K562 (cell line): Measurements from ENCODE around the gene TMEM167B. TPM values are rescaled to one million over a fixed set of nuclear protein-coding genes. Genes with fewer than 3 reads are reported as not detected.
A peak's percentile ranks its signal among the peaks of the same experiment; 100 is the strongest.

Source experiments
- BCL6 ChIP-seq: fragments of 250-450 bp; sonication (Bioruptor Pico); IDR thresholded peaks from 2 replicates; pipeline ENCODE4 v1.4.0; 2020
- CEBPG ChIP-seq, 3 experiments: fragments of 200-800 bp in 1 of 3; sonication (Bioruptor generic) in 1 of 3; sonication (generic) in 1 of 3; formaldehyde crosslinking in 1 of 3; IDR thresholded peaks in 2 of 3; conservative IDR thresholded peaks in 1 of 3; 2 replicates each; pipeline versions ENCODE4 v1.6.1 to v1.8.0; 2016 to 2022; ENCODE audit warnings: missing compliant biosample characterization in 2 of 3, missing genetic modification characterization in 2 of 3, mild to moderate bottlenecking in 1 of 3, missing genetic modification reagents in 1 of 3
- ESRRB ChIP-seq: fragments of 250-450 bp; sonication (Bioruptor Pico); IDR thresholded peaks from 2 replicates; pipeline ENCODE4 v1.5.0; 2020; ENCODE audit warnings: mild to moderate bottlenecking, moderate library complexity, borderline replicate concordance
- MAFF ChIP-seq: IDR thresholded peaks from 2 replicates; pipeline ENCODE4 v1.6.1; 2012; ENCODE audit warnings: low read length, improper control_type of control experiment
- MAFG ChIP-seq: fragments of 450-650 bp; conservative IDR thresholded peaks from 2 replicates; pipeline ENCODE4 v1.6.1; 2016; ENCODE audit warnings: missing genetic modification characterization, missing compliant biosample characterization
- NFIC ChIP-seq: fragments of 450-650 bp; IDR thresholded peaks from 2 replicates; pipeline ENCODE4 v1.6.1; 2017; ENCODE audit warnings: mild to moderate bottlenecking, inconsistent platforms
- NFXL1 ChIP-seq: fragments of 450-650 bp; formaldehyde crosslinking; IDR thresholded peaks from 2 replicates; pipeline ENCODE4 v1.4.0; 2021; ENCODE audit warnings: mild to moderate bottlenecking
- PRMT5 ChIP-seq: sonication (generic); formaldehyde crosslinking; IDR thresholded peaks from 2 replicates; pipeline ENCODE4 v1.5.0; 2020; ENCODE audit warnings: missing genetic modification reagents
- RBM17 ChIP-seq: fragments of 200-400 bp; formaldehyde crosslinking; IDR thresholded peaks from 2 replicates; pipeline ENCODE4 v1.6.1; 2017; ENCODE audit warnings: low read depth, mild to moderate bottlenecking, low read length, borderline replicate concordance
- RBM34 ChIP-seq: fragments of 200-400 bp; formaldehyde crosslinking; IDR thresholded peaks from 2 replicates; pipeline ENCODE4 v1.6.1; 2018; ENCODE audit warnings: low read length, borderline replicate concordance; ENCODE audit not compliant: insufficient read depth
- TCF7 ChIP-seq: sonication (generic); IDR thresholded peaks from 2 replicates; pipeline ENCODE4 v1.6.1; 2016; ENCODE audit warnings: antibody characterized with exemption, borderline replicate concordance
- ZNF232 ChIP-seq: sonication (generic); formaldehyde crosslinking; IDR thresholded peaks from 2 replicates; pipeline ENCODE4 v1.8.0; 2022; ENCODE audit warnings: mild to moderate bottlenecking, missing genetic modification reagents
- ZNF263 ChIP-seq: sonication (generic); formaldehyde crosslinking; IDR thresholded peaks from 2 replicates; pipeline ENCODE4 v1.8.0; 2022; ENCODE audit warnings: mild to moderate bottlenecking, missing genetic modification reagents, borderline replicate concordance
- ZNF695 ChIP-seq: fragments of 450-650 bp; formaldehyde crosslinking; IDR thresholded peaks from 2 replicates; pipeline ENCODE4 v1.4.0; 2020; ENCODE audit warnings: mild to moderate bottlenecking, moderate library complexity
- polyA plus RNA-seq, 8 experiments: library from polyadenylated mRNA; depleted of rRNA in 4 of 8; stranded (reverse) in 5 of 8; unstranded in 3 of 8; fragments of >200 nt; fragmentation: Nextera tagmentation in 2 of 8; fragmentation: Illumina TruSeq in 1 of 8; extraction: Ambion mirVana in 2 of 8; extraction: Trizol in 1 of 8; gene quantifications; 2 replicates each; pipeline versions ENCODE4 v1.2.1 to v1.2.3, GENCODE V29; 2011 to 2014; ENCODE audit warnings: inconsistent platforms in 1 of 8, missing spikeins in 1 of 8
- total RNA-seq, 7 experiments: library from RNA; depleted of rRNA in 6 of 7; stranded (reverse); fragments of >200 nt in 6 of 7; fragmentation: Illumina TruSeq in 2 of 7; extraction: Trizol in 2 of 7; gene quantifications; 2 replicates each; pipeline versions ENCODE4 v1.2.1 to v1.2.3, GENCODE V29; 2011 to 2021; ENCODE audit warnings: low replicate concordance in 1 of 7
- TF ChIP-seq, protein P1 (sequence below): sonication (generic); formaldehyde crosslinking; IDR thresholded peaks from 2 replicates; pipeline ENCODE4 v1.8.0; 2023; ENCODE audit warnings: missing genetic modification reagents, mild to moderate bottlenecking, borderline replicate concordance
- TF ChIP-seq, protein P2 (sequence below): fragments of 250-450 bp; sonication (Bioruptor Pico); IDR thresholded peaks from 2 replicates; pipeline ENCODE4 v1.9.0; 2021; ENCODE audit warnings: mild to moderate bottlenecking, inconsistent platforms
- TF ChIP-seq, protein P3 (sequence below): sonication (generic); formaldehyde crosslinking; IDR thresholded peaks from 2 replicates; pipeline ENCODE4 v1.8.1; 2023; ENCODE audit warnings: mild to moderate bottlenecking, missing genetic modification reagents, moderate library complexity

The TMEM167B gene
- total and polyA plus RNA-seq, 9 of the 15 experiments (the other 6 are each of a cell fraction or from before 2014, with no cell fraction given) = 17.2 to 36.4 (median 32.2) TPM

DNA sequence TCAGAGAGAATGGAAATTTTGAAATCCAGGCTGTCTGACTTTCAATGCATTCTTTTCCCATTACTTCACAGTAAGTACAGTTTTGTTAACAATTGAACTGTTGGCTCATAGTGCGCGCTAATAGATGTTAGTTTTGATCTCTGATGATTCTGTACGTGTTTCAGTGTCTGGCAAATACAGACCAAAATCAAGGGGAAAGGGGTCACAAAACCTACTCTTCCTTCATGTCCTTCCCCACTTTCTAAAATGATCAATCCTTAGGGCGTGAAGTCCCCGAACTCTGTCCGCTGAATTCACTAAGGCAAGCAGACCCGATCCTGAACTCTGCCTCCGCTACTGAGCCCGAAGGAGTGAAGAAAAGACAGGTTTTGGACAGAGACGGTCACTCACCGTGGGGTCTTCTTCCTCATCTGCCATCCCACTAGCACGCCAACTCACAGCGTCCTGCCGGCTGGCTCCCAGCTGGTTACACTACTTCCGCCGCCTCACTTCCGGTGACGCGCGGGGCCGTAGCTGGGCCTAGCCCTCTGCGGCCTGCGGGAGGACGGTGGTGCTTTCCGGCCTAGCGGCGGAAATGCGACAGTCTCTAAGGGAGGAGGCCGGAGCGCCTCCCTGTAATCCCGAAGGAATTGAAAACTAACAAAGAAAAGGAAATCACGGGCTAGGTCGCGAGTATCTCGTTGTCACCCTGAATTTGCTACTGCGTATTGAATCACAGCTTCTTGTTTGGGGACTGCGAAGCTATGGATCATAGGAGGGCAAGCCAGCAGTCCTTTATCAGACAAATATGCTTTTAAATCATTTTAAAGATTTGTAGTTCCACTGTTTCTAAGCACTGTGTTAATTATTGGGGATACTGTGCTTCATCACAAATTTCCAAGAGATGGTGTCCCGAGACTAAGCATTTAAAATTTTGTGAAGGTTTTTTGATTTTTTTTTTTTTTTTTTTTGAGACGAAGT lies 14.8 kb upstream of the TMEM167B start, which contains the start of gene TAF13 (continued):
- TF ChIP-seq MAFG (tag) = no peak
- TF ChIP-seq, protein P1, sequence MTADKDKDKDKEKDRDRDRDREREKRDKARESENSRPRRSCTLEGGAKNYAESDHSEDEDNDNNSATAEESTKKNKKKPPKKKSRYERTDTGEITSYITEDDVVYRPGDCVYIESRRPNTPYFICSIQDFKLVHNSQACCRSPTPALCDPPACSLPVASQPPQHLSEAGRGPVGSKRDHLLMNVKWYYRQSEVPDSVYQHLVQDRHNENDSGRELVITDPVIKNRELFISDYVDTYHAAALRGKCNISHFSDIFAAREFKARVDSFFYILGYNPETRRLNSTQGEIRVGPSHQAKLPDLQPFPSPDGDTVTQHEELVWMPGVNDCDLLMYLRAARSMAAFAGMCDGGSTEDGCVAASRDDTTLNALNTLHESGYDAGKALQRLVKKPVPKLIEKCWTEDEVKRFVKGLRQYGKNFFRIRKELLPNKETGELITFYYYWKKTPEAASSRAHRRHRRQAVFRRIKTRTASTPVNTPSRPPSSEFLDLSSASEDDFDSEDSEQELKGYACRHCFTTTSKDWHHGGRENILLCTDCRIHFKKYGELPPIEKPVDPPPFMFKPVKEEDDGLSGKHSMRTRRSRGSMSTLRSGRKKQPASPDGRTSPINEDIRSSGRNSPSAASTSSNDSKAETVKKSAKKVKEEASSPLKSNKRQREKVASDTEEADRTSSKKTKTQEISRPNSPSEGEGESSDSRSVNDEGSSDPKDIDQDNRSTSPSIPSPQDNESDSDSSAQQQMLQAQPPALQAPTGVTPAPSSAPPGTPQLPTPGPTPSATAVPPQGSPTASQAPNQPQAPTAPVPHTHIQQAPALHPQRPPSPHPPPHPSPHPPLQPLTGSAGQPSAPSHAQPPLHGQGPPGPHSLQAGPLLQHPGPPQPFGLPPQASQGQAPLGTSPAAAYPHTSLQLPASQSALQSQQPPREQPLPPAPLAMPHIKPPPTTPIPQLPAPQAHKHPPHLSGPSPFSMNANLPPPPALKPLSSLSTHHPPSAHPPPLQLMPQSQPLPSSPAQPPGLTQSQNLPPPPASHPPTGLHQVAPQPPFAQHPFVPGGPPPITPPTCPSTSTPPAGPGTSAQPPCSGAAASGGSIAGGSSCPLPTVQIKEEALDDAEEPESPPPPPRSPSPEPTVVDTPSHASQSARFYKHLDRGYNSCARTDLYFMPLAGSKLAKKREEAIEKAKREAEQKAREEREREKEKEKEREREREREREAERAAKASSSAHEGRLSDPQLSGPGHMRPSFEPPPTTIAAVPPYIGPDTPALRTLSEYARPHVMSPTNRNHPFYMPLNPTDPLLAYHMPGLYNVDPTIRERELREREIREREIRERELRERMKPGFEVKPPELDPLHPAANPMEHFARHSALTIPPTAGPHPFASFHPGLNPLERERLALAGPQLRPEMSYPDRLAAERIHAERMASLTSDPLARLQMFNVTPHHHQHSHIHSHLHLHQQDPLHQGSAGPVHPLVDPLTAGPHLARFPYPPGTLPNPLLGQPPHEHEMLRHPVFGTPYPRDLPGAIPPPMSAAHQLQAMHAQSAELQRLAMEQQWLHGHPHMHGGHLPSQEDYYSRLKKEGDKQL = no peak
- peak; percentile 40; the same call in 1 of the 2 replicates for TF ChIP-seq NFIC
- TF ChIP-seq RBM34 = no peak
- no peak for TF ChIP-seq NFXL1 (CRISPR knock-in tag)
- TF ChIP-seq PRMT5 (CRISPR knock-in tag) = no peak
- TF ChIP-seq CEBPG (CRISPR knock-in tag; IDR thresholded peaks at IDR 0.05) = no peak
- TF ChIP-seq CEBPG (tag; conservative IDR thresholded peaks at IDR 0.05 in 1 of 2, IDR thresholded peaks at IDR 0.05 in 1 of 2) = no peak
- TF ChIP-seq MAFF = no peak
- no peak; the same call in none of the 2 replicates for TF ChIP-seq ZNF263 (CRISPR knock-in tag)
- no peak for TF ChIP-seq RBM17
- no peak for TF ChIP-seq BCL6
- TF ChIP-seq, protein P2, sequence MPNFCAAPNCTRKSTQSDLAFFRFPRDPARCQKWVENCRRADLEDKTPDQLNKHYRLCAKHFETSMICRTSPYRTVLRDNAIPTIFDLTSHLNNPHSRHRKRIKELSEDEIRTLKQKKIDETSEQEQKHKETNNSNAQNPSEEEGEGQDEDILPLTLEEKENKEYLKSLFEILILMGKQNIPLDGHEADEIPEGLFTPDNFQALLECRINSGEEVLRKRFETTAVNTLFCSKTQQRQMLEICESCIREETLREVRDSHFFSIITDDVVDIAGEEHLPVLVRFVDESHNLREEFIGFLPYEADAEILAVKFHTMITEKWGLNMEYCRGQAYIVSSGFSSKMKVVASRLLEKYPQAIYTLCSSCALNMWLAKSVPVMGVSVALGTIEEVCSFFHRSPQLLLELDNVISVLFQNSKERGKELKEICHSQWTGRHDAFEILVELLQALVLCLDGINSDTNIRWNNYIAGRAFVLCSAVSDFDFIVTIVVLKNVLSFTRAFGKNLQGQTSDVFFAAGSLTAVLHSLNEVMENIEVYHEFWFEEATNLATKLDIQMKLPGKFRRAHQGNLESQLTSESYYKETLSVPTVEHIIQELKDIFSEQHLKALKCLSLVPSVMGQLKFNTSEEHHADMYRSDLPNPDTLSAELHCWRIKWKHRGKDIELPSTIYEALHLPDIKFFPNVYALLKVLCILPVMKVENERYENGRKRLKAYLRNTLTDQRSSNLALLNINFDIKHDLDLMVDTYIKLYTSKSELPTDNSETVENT (CRISPR knock-in tag) = peak; percentile 54; the same call in 1 of the 2 replicates
- TF ChIP-seq TCF7 = 0 out of 2 replicates have a peak, but pooled peaks have one; percentile 75
- TF ChIP-seq ZNF695 (CRISPR knock-in tag) = no peak
- TF ChIP-seq ZNF232 (CRISPR knock-in tag) = no peak
- TF ChIP-seq, protein P3, sequence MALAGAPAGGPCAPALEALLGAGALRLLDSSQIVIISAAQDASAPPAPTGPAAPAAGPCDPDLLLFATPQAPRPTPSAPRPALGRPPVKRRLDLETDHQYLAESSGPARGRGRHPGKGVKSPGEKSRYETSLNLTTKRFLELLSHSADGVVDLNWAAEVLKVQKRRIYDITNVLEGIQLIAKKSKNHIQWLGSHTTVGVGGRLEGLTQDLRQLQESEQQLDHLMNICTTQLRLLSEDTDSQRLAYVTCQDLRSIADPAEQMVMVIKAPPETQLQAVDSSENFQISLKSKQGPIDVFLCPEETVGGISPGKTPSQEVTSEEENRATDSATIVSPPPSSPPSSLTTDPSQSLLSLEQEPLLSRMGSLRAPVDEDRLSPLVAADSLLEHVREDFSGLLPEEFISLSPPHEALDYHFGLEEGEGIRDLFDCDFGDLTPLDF (CRISPR knock-in tag) = no peak
- no peak for TF ChIP-seq ESRRB
